ENCODE results near the gene MCTP1. TPM values are rescaled to one million over a fixed set of nuclear protein-coding genes. Genes with fewer than 3 reads are reported as not detected.

The MCTP1 gene
- total RNA-seq, 2 experiments from 2014 or later = 0.13 TPM; not detected in 1

GRCh38 chr5:94754824-94755223, 530.1 kb downstream of the MCTP1 start:
- CTCF ChIA-PET = no interaction called here
- POLR2A ChIA-PET = no interaction called here

- CTCF ChIA-PET = no interaction called here
- POLR2A ChIA-PET = no interaction called here
These were observed 533.4 kb downstream of the MCTP1 start for GRCh38 chr5:94751460-94751859.

- POLR2A ChIA-PET = no interaction called here
- CTCF ChIA-PET = no interaction called here
These were observed 534.2 kb downstream of the MCTP1 start for GRCh38 chr5:94750681-94751080.

- ChIA-PET CTCF (no interaction called here), POLR2A (no interaction called here)
These were observed 535.9 kb downstream of the MCTP1 start for GRCh38 chr5:94749042-94749441.

- ChIA-PET POLR2A (no interaction called here), CTCF (interaction anchor here (1.2 kb wide), 1 partner anchor 10 kb away, joined by 3 read pairs; no protein-coding TSS in a partner anchor)
These were observed 536.7 kb downstream of the MCTP1 start for GRCh38 chr5:94748212-94748611.

- POLR2A ChIA-PET = no interaction called here
- CTCF ChIA-PET = interaction anchor here (1.2 kb wide), 1 partner anchor 9 kb away, joined by 3 read pairs; no protein-coding TSS in a partner anchor
These were observed 537.5 kb downstream of the MCTP1 start for GRCh38 chr5:94747371-94747770.

GRCh38 chr5:94746731-94747124, 538.2 kb downstream of the MCTP1 start:
- POLR2A ChIA-PET = no interaction called here
- CTCF ChIA-PET = no interaction called here

- CTCF ChIA-PET = no interaction called here
- POLR2A ChIA-PET = no interaction called here
These were observed 538.8 kb downstream of the MCTP1 start for GRCh38 chr5:94745786-94746730.

- POLR2A ChIA-PET = no interaction called here
- CTCF ChIA-PET = no interaction called here
These were observed 540.0 kb downstream of the MCTP1 start for GRCh38 chr5:94744906-94745305.

GRCh38 chr5:94742852-94743251, 542.0 kb downstream of the MCTP1 start:
- CTCF ChIA-PET = interaction anchor here (0.7 kb wide), 1 partner anchor 313 kb away, joined by 3 read pairs; no protein-coding TSS in a partner anchor

GRCh38 chr5:94740286-94740685, 544.6 kb downstream of the MCTP1 start:
- ChIA-PET CTCF (no interaction called here), POLR2A (no interaction called here)

More at GRCh38 chr5:94742852-94743251, 542.0 kb downstream of the MCTP1 start:
- POLR2A ChIA-PET = no interaction called here

- POLR2A ChIA-PET = no interaction called here
- CTCF ChIA-PET = interaction anchor here (1.3 kb wide), 1 partner anchor 114 kb away, joined by 5 read pairs; no protein-coding TSS in a partner anchor
These were observed 548.4 kb downstream of the MCTP1 start for GRCh38 chr5:94736498-94736897.

GRCh38 chr5:94731471-94731870, 553.4 kb downstream of the MCTP1 start:
- ChIA-PET POLR2A (no interaction called here), CTCF (no interaction called here)

- CTCF ChIA-PET = no interaction called here
- POLR2A ChIA-PET = no interaction called here
These were observed 559.8 kb downstream of the MCTP1 start for GRCh38 chr5:94725142-94725541.

- POLR2A ChIA-PET = no interaction called here
- CTCF ChIA-PET = no interaction called here
These were observed 569.1 kb downstream of the MCTP1 start for GRCh38 chr5:94715768-94716167.

GRCh38 chr5:94711785-94712184, 573.1 kb downstream of the MCTP1 start:
- POLR2A ChIA-PET = no interaction called here
- CTCF ChIA-PET = no interaction called here

GRCh38 chr5:94709277-94709676, 575.6 kb downstream of the MCTP1 start:
- ChIA-PET POLR2A (no interaction called here), CTCF (no interaction called here)

- ChIA-PET POLR2A (no interaction called here), CTCF (no interaction called here)
These were observed 577.5 kb downstream of the MCTP1 start for GRCh38 chr5:94707359-94707758.

GRCh38 chr5:94705427-94705826, 579.5 kb downstream of the MCTP1 start:
- ChIA-PET CTCF (no interaction called here), POLR2A (no interaction called here)

- POLR2A ChIA-PET = no interaction called here
- CTCF ChIA-PET = no interaction called here
These were observed 582.2 kb downstream of the MCTP1 start for GRCh38 chr5:94702729-94703128.

- ChIA-PET POLR2A (no interaction called here), CTCF (no interaction called here)
These were observed 584.3 kb downstream of the MCTP1 start for GRCh38 chr5:94700592-94700991.

GRCh38 chr5:94699562-94699961, 585.3 kb downstream of the MCTP1 start:
- ChIA-PET POLR2A (no interaction called here), CTCF (no interaction called here)

Measured in activated CD8-positive, alpha-beta memory T cell treated with anti-CD3 and anti-CD28 coated beads for 36 hours (primary cell).